ENCODE results near the gene SLC9A5. TPM values are rescaled to one million over a fixed set of nuclear protein-coding genes. Genes with fewer than 3 reads are reported as not detected.

The SLC9A5 gene
- polyA plus RNA-seq, 1 donor, result 0.96 TPM

DNA sequence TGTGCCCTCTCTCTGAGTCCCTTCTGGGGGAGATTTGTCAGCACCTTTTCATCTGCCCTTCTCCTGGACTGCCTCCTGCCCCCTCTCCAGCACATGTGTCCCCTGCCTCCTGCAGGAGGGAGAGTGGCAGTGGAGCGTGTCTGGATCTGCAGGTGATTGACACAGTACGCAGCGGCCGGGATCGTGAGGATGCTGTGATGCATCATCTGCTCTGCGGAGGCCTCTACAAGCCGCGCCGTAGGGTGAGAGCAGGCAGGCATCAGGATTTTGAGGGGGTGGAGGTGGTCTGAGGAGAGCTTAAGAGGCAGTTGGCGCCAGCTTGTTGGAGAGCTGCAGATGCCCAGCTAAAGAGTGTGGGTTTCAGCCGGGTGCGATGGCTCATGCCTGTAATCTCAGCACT lies 10.9 kb downstream of the SLC9A5 start:
- no peak for DNase-seq

GRCh38 chr16:67260426-67261063 lies 11.8 kb downstream of the SLC9A5 start:
- Histone ChIP-seq H3K4me3 (ENCODE audit: low read length) (no peak overlapping the region), H3K27me3 (ENCODE audit: control insufficient read depth, insufficient read depth, low read length) (peaks cover 14% of the 10 kb centered on the region), H3K4me1 (ENCODE audit: control insufficient read depth, insufficient read depth, low read length) (no peaks in the 10 kb centered on the region), H3K27ac (ENCODE audit: low read length) (no peak overlapping the region), H3K36me3 (ENCODE audit: control insufficient read depth, insufficient read depth, low read length) (no peaks in the 10 kb centered on the region), H3K9me3 (ENCODE audit: control insufficient read depth, low read depth, low read length) (no peaks in the 10 kb centered on the region)
- WGBS (ENCODE audit: insufficient coverage, low lambda C conversion rate), result 60% methylated on average over 1 of the region's 4 CpGs
- peak in 1 of 2 donors; percentile 45 for DNase-seq

More for the DNA sequence above, 10.9 kb downstream of the SLC9A5 start:
- Histone ChIP-seq H3K36me3 (ENCODE audit: control insufficient read depth, insufficient read depth, low read length) (no peaks in the 10 kb centered on the region), H3K9me3 (ENCODE audit: control insufficient read depth, low read depth, low read length) (no peaks in the 10 kb centered on the region), H3K4me1 (ENCODE audit: control insufficient read depth, insufficient read depth, low read length) (no peaks in the 10 kb centered on the region), H3K27ac (ENCODE audit: low read length) (no peak overlapping the region), H3K4me3 (ENCODE audit: low read length) (no peak overlapping the region), H3K27me3 (ENCODE audit: control insufficient read depth, insufficient read depth, low read length) (peaks cover 9% of the 10 kb centered on the region)
- WGBS (ENCODE audit: insufficient coverage, low lambda C conversion rate), result no CpG with 5 or more reads among the region's 12 CpGs

- no CpG with 5 or more reads among the region's 3 CpGs for WGBS (ENCODE audit: insufficient coverage, low lambda C conversion rate)
- no peak for DNase-seq
- peaks cover 18% of the 10 kb centered on the region for H3K27me3 ChIP-seq (ENCODE audit: control insufficient read depth, insufficient read depth, low read length)
- H3K4me1 ChIP-seq (ENCODE audit: control insufficient read depth, insufficient read depth, low read length), result peaks cover 4% of the 10 kb centered on the region
- H3K27ac ChIP-seq (ENCODE audit: low read length), result no peak overlapping the region
- H3K4me3 ChIP-seq (ENCODE audit: low read length), result no peak overlapping the region
- no peaks in the 10 kb centered on the region for H3K36me3 ChIP-seq (ENCODE audit: control insufficient read depth, insufficient read depth, low read length)
- H3K9me3 ChIP-seq (ENCODE audit: control insufficient read depth, low read depth, low read length), result no peaks in the 10 kb centered on the region
Measured at GRCh38 chr16:67263201-67263600, 14.4 kb downstream of the SLC9A5 start.

GRCh38 chr16:67264277-67264676 lies 15.5 kb downstream of the SLC9A5 start:
- H3K9me3 ChIP-seq (ENCODE audit: control insufficient read depth, low read depth, low read length), result no peaks in the 10 kb centered on the region
- no peaks in the 10 kb centered on the region for H3K36me3 ChIP-seq (ENCODE audit: control insufficient read depth, insufficient read depth, low read length)
- DNase-seq, result no peak
- H3K4me1 ChIP-seq (ENCODE audit: control insufficient read depth, insufficient read depth, low read length), result peaks cover 7% of the 10 kb centered on the region
- H3K27me3 ChIP-seq (ENCODE audit: control insufficient read depth, insufficient read depth, low read length), result peaks cover 18% of the 10 kb centered on the region
- no peak overlapping the region for H3K4me3 ChIP-seq (ENCODE audit: low read length)
- H3K27ac ChIP-seq (ENCODE audit: low read length), result no peak overlapping the region
- no CpG with 5 or more reads among the region's 9 CpGs for WGBS (ENCODE audit: insufficient coverage, low lambda C conversion rate)

- Histone ChIP-seq H3K27ac (ENCODE audit: low read length) (no peak overlapping the region), H3K4me1 (ENCODE audit: control insufficient read depth, insufficient read depth, low read length) (peaks cover 7% of the 10 kb centered on the region), H3K9me3 (ENCODE audit: control insufficient read depth, low read depth, low read length) (no peaks in the 10 kb centered on the region), H3K36me3 (ENCODE audit: control insufficient read depth, insufficient read depth, low read length) (no peaks in the 10 kb centered on the region), H3K4me3 (ENCODE audit: low read length) (no peak overlapping the region), H3K27me3 (ENCODE audit: control insufficient read depth, insufficient read depth, low read length) (peaks cover 18% of the 10 kb centered on the region)
- no peak for DNase-seq
- WGBS (ENCODE audit: insufficient coverage, low lambda C conversion rate), result no CpG with 5 or more reads among the region's 5 CpGs
Measured at GRCh38 chr16:67264866-67265265, 16.1 kb downstream of the SLC9A5 start.

DNA sequence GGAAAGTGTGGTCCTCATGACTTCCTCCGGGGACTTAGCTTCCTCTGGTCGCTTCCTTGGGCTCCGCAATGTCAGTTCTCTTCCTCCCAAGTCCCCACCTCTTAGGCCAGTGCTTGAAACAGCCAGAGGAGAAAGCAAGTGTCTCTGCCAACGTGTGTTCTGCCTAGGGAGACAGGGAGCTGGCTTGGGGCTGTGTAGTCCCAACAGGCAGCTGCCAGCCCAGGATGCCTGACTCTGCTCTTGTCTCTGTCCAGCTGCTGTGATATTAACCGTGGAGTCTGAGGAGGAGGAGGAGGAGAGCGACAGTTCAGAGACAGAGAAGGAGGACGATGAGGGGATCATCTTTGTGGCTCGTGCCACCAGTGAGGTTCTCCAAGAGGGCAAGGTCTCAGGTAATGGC lies 17.1 kb downstream of the SLC9A5 start:
- no peaks in the 10 kb centered on the region for H3K9me3 ChIP-seq (ENCODE audit: control insufficient read depth, low read depth, low read length)
- H3K27ac ChIP-seq (ENCODE audit: low read length), result no peak overlapping the region
- no CpG with 5 or more reads among the region's 8 CpGs for WGBS (ENCODE audit: insufficient coverage, low lambda C conversion rate)
- H3K4me3 ChIP-seq (ENCODE audit: low read length), result no peak overlapping the region
- no peaks in the 10 kb centered on the region for H3K36me3 ChIP-seq (ENCODE audit: control insufficient read depth, insufficient read depth, low read length)
- peaks cover 7% of the 10 kb centered on the region for H3K4me1 ChIP-seq (ENCODE audit: control insufficient read depth, insufficient read depth, low read length)
- peaks cover 18% of the 10 kb centered on the region for H3K27me3 ChIP-seq (ENCODE audit: control insufficient read depth, insufficient read depth, low read length)
- no peak for DNase-seq

DNA sequence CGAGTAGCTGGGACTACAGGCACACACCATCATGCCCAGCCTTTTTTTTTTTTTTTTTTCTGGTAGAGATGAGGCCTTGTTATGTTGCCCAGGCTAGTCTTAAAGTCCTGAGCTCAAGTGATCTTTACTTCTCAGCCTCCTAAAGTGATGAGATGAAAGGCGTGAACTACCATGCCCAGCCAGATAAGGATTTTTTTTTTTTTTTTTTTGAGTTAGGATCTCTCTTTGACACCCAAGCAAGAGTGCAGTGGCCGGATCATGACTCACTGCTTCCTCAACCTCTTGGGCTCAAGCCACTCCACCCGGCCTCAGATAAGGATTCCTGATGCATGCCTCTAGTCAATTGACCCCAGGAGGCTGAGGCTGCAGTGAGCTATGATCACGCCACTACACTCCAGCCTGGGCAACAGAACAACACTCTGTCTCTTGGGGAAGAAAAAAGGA lies 19.4 kb downstream of the SLC9A5 start:
- Histone ChIP-seq H3K4me3 (ENCODE audit: low read length) (no peak overlapping the region), H3K27ac (ENCODE audit: low read length) (peak overlapping the region; percentile 30), H3K4me1 (ENCODE audit: control insufficient read depth, insufficient read depth, low read length) (peaks cover 7% of the 10 kb centered on the region), H3K36me3 (ENCODE audit: control insufficient read depth, insufficient read depth, low read length) (no peaks in the 10 kb centered on the region), H3K27me3 (ENCODE audit: control insufficient read depth, insufficient read depth, low read length) (peaks cover 18% of the 10 kb centered on the region), H3K9me3 (ENCODE audit: control insufficient read depth, low read depth, low read length) (no peaks in the 10 kb centered on the region)
- DNase-seq, result peak; percentile 86 to 87
- WGBS (ENCODE audit: insufficient coverage, low lambda C conversion rate), result no CpG with 5 or more reads among the region's 5 CpGs

DNA sequence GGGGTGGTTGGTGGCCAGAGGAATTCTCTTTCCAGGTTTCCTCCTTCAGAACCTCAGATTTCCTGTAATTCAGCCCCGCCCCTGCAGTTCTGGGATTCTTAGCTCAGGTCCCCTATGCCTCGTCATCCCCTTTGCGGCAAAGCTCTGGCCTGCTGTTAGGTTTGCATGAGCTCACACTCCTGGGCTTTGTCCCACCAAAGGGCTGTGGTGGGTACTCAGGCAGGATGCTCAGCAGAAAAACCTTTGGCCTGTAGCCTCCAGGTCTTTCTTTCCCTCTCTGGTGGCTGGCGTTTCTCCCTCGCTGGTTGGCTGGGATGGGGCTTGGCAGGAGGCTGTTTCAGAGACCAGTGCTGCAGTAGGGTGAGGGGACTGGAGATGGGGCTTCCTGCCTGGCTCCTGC lies 21.0 kb downstream of the SLC9A5 start:
- peaks cover 7% of the 10 kb centered on the region for H3K4me1 ChIP-seq (ENCODE audit: control insufficient read depth, insufficient read depth, low read length)
- H3K9me3 ChIP-seq (ENCODE audit: control insufficient read depth, low read depth, low read length), result no peaks in the 10 kb centered on the region
- H3K36me3 ChIP-seq (ENCODE audit: control insufficient read depth, insufficient read depth, low read length), result no peaks in the 10 kb centered on the region
- no peak overlapping the region for H3K4me3 ChIP-seq (ENCODE audit: low read length)
- peaks cover 8% of the 10 kb centered on the region for H3K27me3 ChIP-seq (ENCODE audit: control insufficient read depth, insufficient read depth, low read length)
- no CpG with 5 or more reads among the region's 5 CpGs for WGBS (ENCODE audit: insufficient coverage, low lambda C conversion rate)
- no peak for DNase-seq
- no peak overlapping the region for H3K27ac ChIP-seq (ENCODE audit: low read length)

DNA sequence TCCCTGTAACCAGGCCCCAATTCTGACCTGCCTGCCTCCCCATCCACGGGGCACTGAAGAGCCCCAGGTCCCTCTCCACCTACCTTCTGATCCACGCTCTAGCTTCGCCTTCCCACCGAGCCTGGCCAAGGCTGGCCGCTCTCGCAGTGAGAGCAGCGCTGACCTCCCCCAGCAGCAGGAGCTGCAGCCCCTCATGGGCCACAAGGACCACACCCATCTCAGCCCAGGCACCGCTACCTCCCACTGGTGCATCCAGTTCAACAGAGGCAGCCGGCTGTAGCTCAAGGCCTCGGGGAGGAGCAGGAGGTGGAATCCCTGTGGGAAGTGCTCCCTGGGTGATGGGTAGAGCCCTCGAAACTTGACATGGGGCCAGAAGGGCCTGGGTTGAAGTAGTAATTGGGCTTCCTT lies 22.2 kb downstream of the SLC9A5 start:
- Histone ChIP-seq H3K4me1 (ENCODE audit: control insufficient read depth, insufficient read depth, low read length) (peaks cover 7% of the 10 kb centered on the region), H3K4me3 (ENCODE audit: low read length) (no peak overlapping the region), H3K27me3 (ENCODE audit: control insufficient read depth, insufficient read depth, low read length) (peaks cover 3% of the 10 kb centered on the region), H3K27ac (ENCODE audit: low read length) (no peak overlapping the region), H3K36me3 (ENCODE audit: control insufficient read depth, insufficient read depth, low read length) (no peaks in the 10 kb centered on the region), H3K9me3 (ENCODE audit: control insufficient read depth, low read depth, low read length) (no peaks in the 10 kb centered on the region)
- no peak for DNase-seq
- 100% methylated on average over 1 of the region's 11 CpGs for WGBS (ENCODE audit: insufficient coverage, low lambda C conversion rate)

DNA sequence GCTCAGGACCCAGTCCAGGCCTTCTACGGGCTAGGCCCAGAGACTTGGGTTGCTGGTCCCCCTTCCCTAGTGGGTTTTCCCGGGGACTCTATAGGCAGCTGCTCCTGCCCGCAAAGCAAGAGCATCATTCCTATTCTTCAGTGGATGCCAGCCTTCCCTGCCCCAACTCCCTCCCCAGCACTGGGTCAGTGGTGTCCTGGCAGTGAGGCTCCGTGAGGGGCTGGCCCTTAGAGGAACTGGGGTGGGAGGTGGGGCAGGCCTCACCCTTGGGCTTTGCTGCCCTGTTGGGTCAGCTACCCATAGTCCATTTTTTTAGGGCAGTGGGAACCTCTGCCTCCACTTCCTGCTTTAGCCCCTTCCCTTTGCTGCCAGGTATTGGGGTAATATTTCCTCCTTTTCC lies 22.7 kb downstream of the SLC9A5 start:
- H3K4me1 ChIP-seq (ENCODE audit: control insufficient read depth, insufficient read depth, low read length), result peaks cover 7% of the 10 kb centered on the region
- H3K4me3 ChIP-seq (ENCODE audit: low read length), result no peak overlapping the region
- no peak overlapping the region for H3K27ac ChIP-seq (ENCODE audit: low read length)
- H3K27me3 ChIP-seq (ENCODE audit: control insufficient read depth, insufficient read depth, low read length), result no peaks in the 10 kb centered on the region
- no peak for DNase-seq
- no peaks in the 10 kb centered on the region for H3K9me3 ChIP-seq (ENCODE audit: control insufficient read depth, low read depth, low read length)
- H3K36me3 ChIP-seq (ENCODE audit: control insufficient read depth, insufficient read depth, low read length), result peaks cover 2% of the 10 kb centered on the region
- WGBS (ENCODE audit: insufficient coverage, low lambda C conversion rate), result no CpG with 5 or more reads among the region's 4 CpGs

- WGBS (ENCODE audit: insufficient coverage, low lambda C conversion rate), result no CpG with 5 or more reads among the region's 2 CpGs
- Histone ChIP-seq H3K4me3 (ENCODE audit: low read length) (no peak overlapping the region), H3K27ac (ENCODE audit: low read length) (no peak overlapping the region), H3K9me3 (ENCODE audit: control insufficient read depth, low read depth, low read length) (peaks cover 5% of the 10 kb centered on the region), H3K4me1 (ENCODE audit: control insufficient read depth, insufficient read depth, low read length) (peaks cover 20% of the 10 kb centered on the region), H3K36me3 (ENCODE audit: control insufficient read depth, insufficient read depth, low read length) (peaks cover 10% of the 10 kb centered on the region), H3K27me3 (ENCODE audit: control insufficient read depth, insufficient read depth, low read length) (no peaks in the 10 kb centered on the region)
- no peak for DNase-seq
Measured at GRCh38 chr16:67275321-67275720, 26.5 kb downstream of the SLC9A5 start.

Measured in large intestine (tissue), 3 donors.